CD8-positive, alpha-beta memory T cell (primary cell): ENCODE results near the gene TMEM8B. TPM values are rescaled to one million over a fixed set of nuclear protein-coding genes. Genes with fewer than 3 reads are reported as not detected.
"Not testable (repeated sequence)": the region's sequence is repeated elsewhere in the genome, so short reads cannot be mapped to it uniquely, and the experiment has no call there.

Experiments used
- CTCF ChIA-PET: fragments of 350-600 bp; sonication (Branson Sonifier 250); formaldehyde crosslinking; loops from one replicate; lab custom pipeline; 2021; ENCODE audit warnings: antibody characterized with exemption; lab: Charles Lee
- POLR2A ChIA-PET: fragments of 350-600 bp; sonication (Branson Sonifier 250); formaldehyde crosslinking; loops from one replicate; lab custom pipeline; 2021; ENCODE audit warnings: antibody characterized with exemption; lab: Charles Lee
- DNase-seq, 5 donors: peaks; one replicate each; pipeline versions ENCODE4 v3.0.0 to v3.0.0-alpha.2; 2020 to 2022; ENCODE audit warnings: mixed read lengths in 1 of 5
- H3K27ac ChIP-seq: one replicate; pipeline ENCODE4 v1.7.0; 2013; ENCODE audit warnings: low read depth, mild to moderate bottlenecking, low read length, moderate library complexity
- H3K27me3 ChIP-seq: 2 replicates; pipeline ENCODE4 v1.7.0; 2013; ENCODE audit warnings: low read length, mild to moderate bottlenecking; ENCODE audit not compliant: insufficient read depth, poor library complexity, severe bottlenecking
- H3K36me3 ChIP-seq: 2 replicates; pipeline ENCODE4 v1.7.0; 2013; ENCODE audit warnings: mild to moderate bottlenecking, low read length, moderate library complexity; ENCODE audit not compliant: insufficient read depth
- H3K4me1 ChIP-seq: 2 replicates; pipeline ENCODE4 v1.7.0; 2013; ENCODE audit warnings: mild to moderate bottlenecking, low read length, moderate library complexity; ENCODE audit not compliant: insufficient read depth
- H3K4me3 ChIP-seq: 2 replicates; pipeline ENCODE4 v1.7.0; 2013; ENCODE audit warnings: mild to moderate bottlenecking, low read length
- H3K9me3 ChIP-seq: 2 replicates; pipeline ENCODE4 v1.7.0; 2013; ENCODE audit warnings: mild to moderate bottlenecking, low read length
- H3K27ac Mint-ChIP-seq, 8 donors: one replicate each; pipeline ENCODE4 v1.8.0; 2020 to 2021; ENCODE audit warnings: mixed read lengths in 8 of 8, mild to moderate bottlenecking in 6 of 8, inconsistent platforms in 3 of 8, moderate library complexity in 3 of 8
- H3K27me3 Mint-ChIP-seq, 2 donors: one replicate each; pipeline ENCODE4 v1.8.0; 2020 to 2021; ENCODE audit warnings: mixed read lengths in 2 of 2, mild to moderate bottlenecking in 1 of 2, moderate library complexity in 1 of 2
- H3K36me3 Mint-ChIP-seq, 3 donors: one replicate each; pipeline ENCODE4 v1.8.0; 2020 to 2021; ENCODE audit warnings: mixed read lengths in 3 of 3, inconsistent platforms in 1 of 3, mild to moderate bottlenecking in 1 of 3
- H3K4me1 Mint-ChIP-seq, 3 donors: one replicate each; pipeline ENCODE4 v1.8.0; 2020 to 2021; ENCODE audit warnings: mixed read lengths in 3 of 3, inconsistent platforms in 1 of 3, mild to moderate bottlenecking in 1 of 3
- H3K4me3 Mint-ChIP-seq, 7 donors: one replicate each; pipeline ENCODE4 v1.8.0; 2020 to 2021; ENCODE audit warnings: mixed read lengths in 7 of 7, mild to moderate bottlenecking in 6 of 7, moderate library complexity in 4 of 7, inconsistent platforms in 2 of 7
- H3K9me3 Mint-ChIP-seq, 5 donors: one replicate each; pipeline ENCODE4 v1.8.0; 2020 to 2022; ENCODE audit warnings: mixed read lengths in 5 of 5, mild to moderate bottlenecking in 3 of 5, moderate library complexity in 2 of 5, inconsistent platforms in 1 of 5
- polyA plus RNA-seq: library from polyadenylated mRNA; unstranded; fragments of 300-500 nt; fragmentation: Illumina TruSeq; gene quantifications from one replicate; pipeline ENCODE4 v1.2.3, GENCODE V29; 2021
- total RNA-seq, 2 experiments: library from RNA; stranded (reverse); gene quantifications; one replicate each; pipeline ENCODE4 v1.2.3, GENCODE V29; 2021

Gene TMEM8B
- total and polyA plus RNA-seq, 3 experiments from 2014 or later, result 2.1 to 3.0 (median 3.0) TPM

GRCh38 chr9:35882996-35883395 lies 54.0 kb downstream of the TMEM8B start:
- Histone ChIP-seq H3K36me3 (no peaks in the 10 kb centered on the region), H3K27ac (no peak overlapping the region), H3K27me3 (no peaks in the 10 kb centered on the region), H3K4me3 (no peak overlapping the region), H3K4me1 (no peaks in the 10 kb centered on the region), H3K9me3 (no peaks in the 10 kb centered on the region)
- DNase-seq, result no peak
- H3K4me3 Mint-ChIP-seq, result no peak overlapping the region
- peaks cover 0 to 2% (median 0%) of the 10 kb centered on the region in 3 donors for H3K36me3 Mint-ChIP-seq
- ChIA-PET CTCF (interaction anchor here (1.2 to 3.2 kb wide), 13 partner anchors 9 to 227 kb away, joined by 4 to 50 read pairs (median 6); partner anchors contain the start of genes CREB3, HINT2 and TLN1), POLR2A (interaction anchor here (1.0 kb wide), 1 partner anchor 186 kb away, joined by 3 read pairs; no protein-coding TSS in a partner anchor)
- peaks cover 6 to 13% of the 10 kb centered on the region in 2 donors for H3K27me3 Mint-ChIP-seq
- H3K9me3 Mint-ChIP-seq, result peaks cover 0 to 3% (median 0%) of the 10 kb centered on the region in 5 donors
- H3K27ac Mint-ChIP-seq, result no peak overlapping the region
- H3K4me1 Mint-ChIP-seq, result no peaks in the 10 kb centered on the region

- H3K27me3 ChIP-seq, H3K9me3 ChIP-seq, H3K4me3 ChIP-seq, H3K36me3 Mint-ChIP-seq, POLR2A ChIA-PET, H3K27ac ChIP-seq, H3K9me3 Mint-ChIP-seq, H3K36me3 ChIP-seq, H3K4me3 Mint-ChIP-seq, H3K4me1 Mint-ChIP-seq, DNase-seq, H3K4me1 ChIP-seq: not testable (repeated sequence)
- Mint-ChIP-seq H3K27ac (peak overlapping the region in 1 of 8 donors; percentile 40), H3K27me3 (peaks cover 6 to 13% of the 10 kb centered on the region in 2 donors)
- CTCF ChIA-PET, result interaction anchor here (2.8 kb wide), 1 partner anchor 95 kb away, joined by 8 read pairs; no protein-coding TSS in a partner anchor
Measured at GRCh38 chr9:35884908-35885307, 55.9 kb downstream of the TMEM8B start.

GRCh38 chr9:35891646-35892045 lies 62.6 kb downstream of the TMEM8B start:
- Mint-ChIP-seq H3K27ac (no peak overlapping the region), H3K4me3 (no peak overlapping the region), H3K27me3 (peaks cover 7 to 43% of the 10 kb centered on the region in 2 donors), H3K4me1 (no peaks in the 10 kb centered on the region), H3K36me3 (no peaks in the 10 kb centered on the region), H3K9me3 (no peaks in the 10 kb centered on the region)
- ChIA-PET POLR2A (no interaction called here), CTCF (interaction anchor here (2.0 kb wide), 1 partner anchor 9 kb away, joined by 8 read pairs; no protein-coding TSS in a partner anchor)
- Histone ChIP-seq H3K4me1 (no peaks in the 10 kb centered on the region), H3K36me3 (no peaks in the 10 kb centered on the region), H3K4me3 (no peak overlapping the region), H3K9me3 (no peaks in the 10 kb centered on the region), H3K27me3 (no peaks in the 10 kb centered on the region), H3K27ac (no peak overlapping the region)
- DNase-seq, result no peak

DNA sequence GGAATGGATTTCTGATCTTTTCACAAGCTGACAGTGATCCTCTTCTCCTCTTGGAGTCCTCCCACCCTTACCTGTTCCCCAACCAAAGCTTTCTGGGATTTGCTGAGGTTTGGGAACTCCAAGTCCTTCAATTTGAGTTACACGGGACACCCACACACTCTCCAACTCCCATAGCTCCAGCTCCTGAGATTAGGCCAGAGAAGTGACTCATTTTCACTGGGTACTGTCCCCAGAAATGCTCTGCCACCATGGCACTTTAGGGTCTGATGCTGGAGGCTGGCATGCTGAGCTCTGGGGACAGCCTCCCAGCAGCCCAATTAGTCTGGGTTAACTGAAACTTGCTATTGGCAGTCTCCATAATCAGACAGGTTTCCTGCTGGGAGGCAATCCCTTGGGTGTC lies 63.0 kb downstream of the TMEM8B start:
- CTCF ChIA-PET, result interaction anchor here (2.0 kb wide), 1 partner anchor 10 kb away, joined by 8 read pairs; no protein-coding TSS in a partner anchor
- no peaks in the 10 kb centered on the region for H3K9me3 Mint-ChIP-seq
- H3K27me3 ChIP-seq, result no peaks in the 10 kb centered on the region
- no peaks in the 10 kb centered on the region for H3K36me3 Mint-ChIP-seq
- no peak overlapping the region for H3K4me3 Mint-ChIP-seq
- no peaks in the 10 kb centered on the region for H3K4me1 ChIP-seq
- H3K27ac Mint-ChIP-seq, result no peak overlapping the region
- no peak for DNase-seq
- POLR2A ChIA-PET, result no interaction called here
- H3K36me3 ChIP-seq, result no peaks in the 10 kb centered on the region
- H3K9me3 ChIP-seq, result no peaks in the 10 kb centered on the region
- H3K27me3 Mint-ChIP-seq, result peaks cover 7 to 42% of the 10 kb centered on the region in 2 donors
- no peak overlapping the region for H3K27ac ChIP-seq
- no peaks in the 10 kb centered on the region for H3K4me1 Mint-ChIP-seq
- H3K4me3 ChIP-seq, result no peak overlapping the region

GRCh38 chr9:35896570-35896969 lies 67.5 kb downstream of the TMEM8B start:
- Mint-ChIP-seq H3K27me3 (peaks cover 8 to 58% of the 10 kb centered on the region in 2 donors), H3K4me3 (no peak overlapping the region), H3K9me3 (no peaks in the 10 kb centered on the region), H3K36me3 (no peaks in the 10 kb centered on the region), H3K27ac (no peak overlapping the region), H3K4me1 (no peaks in the 10 kb centered on the region)
- no peaks in the 10 kb centered on the region for H3K4me1 ChIP-seq
- no peaks in the 10 kb centered on the region for H3K9me3 ChIP-seq
- no peak overlapping the region for H3K27ac ChIP-seq
- no peaks in the 10 kb centered on the region for H3K27me3 ChIP-seq
- POLR2A ChIA-PET, result no interaction called here
- no peak for DNase-seq
- no peak overlapping the region for H3K4me3 ChIP-seq
- H3K36me3 ChIP-seq, result no peaks in the 10 kb centered on the region
- CTCF ChIA-PET, result no interaction called here

- H3K27ac Mint-ChIP-seq, H3K36me3 Mint-ChIP-seq, H3K27ac ChIP-seq, H3K4me1 ChIP-seq, H3K36me3 ChIP-seq, H3K9me3 Mint-ChIP-seq, H3K4me3 ChIP-seq, H3K9me3 ChIP-seq, H3K4me1 Mint-ChIP-seq, DNase-seq, H3K4me3 Mint-ChIP-seq, H3K27me3 ChIP-seq: not testable (repeated sequence)
- POLR2A ChIA-PET, result interaction anchor here (1.0 kb wide), 1 partner anchor 144 kb away, joined by 4 read pairs; the partner anchor contains the start of gene MSMP
- H3K27me3 Mint-ChIP-seq, result peaks cover 5 to 58% of the 10 kb centered on the region in 2 donors
- CTCF ChIA-PET, result interaction anchor here (1.4 kb wide), 2 partner anchors 10 to 62 kb away, joined by 3 read pairs; no protein-coding TSS in a partner anchor
Measured at GRCh38 chr9:35897376-35898099, 68.5 kb downstream of the TMEM8B start.

- H3K36me3 Mint-ChIP-seq, result no peaks in the 10 kb centered on the region
Measured at GRCh38 chr9:35898337-35898736, 69.3 kb downstream of the TMEM8B start.

DNA sequence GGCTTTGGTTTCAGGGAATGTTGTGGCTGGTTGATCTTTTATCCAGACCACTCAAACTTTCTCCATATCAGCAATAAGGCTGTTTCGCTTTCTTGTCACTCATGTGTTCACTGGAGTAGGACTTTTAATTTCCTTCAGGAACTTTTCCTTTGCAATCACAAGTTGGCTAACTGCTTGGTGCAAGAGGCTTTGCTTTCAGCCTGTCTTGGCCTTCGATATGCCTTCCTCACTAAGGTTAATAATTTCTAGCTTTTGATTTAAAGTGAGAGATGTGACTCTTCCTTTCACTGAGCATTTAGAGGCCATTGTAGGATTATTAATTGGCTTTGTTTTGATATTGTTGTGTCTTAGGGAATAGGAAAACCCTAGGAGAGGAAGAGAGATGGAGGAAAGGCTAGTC lies 70.0 kb downstream of the TMEM8B start:
- POLR2A ChIA-PET, result no interaction called here
- H3K4me3 ChIP-seq, result no peak overlapping the region
- peaks cover 0 to 6% (median 5%) of the 10 kb centered on the region in 3 donors for H3K4me1 Mint-ChIP-seq
- no peaks in the 10 kb centered on the region for H3K27me3 ChIP-seq
- peaks cover 10% of the 10 kb centered on the region for H3K4me1 ChIP-seq
- H3K9me3 Mint-ChIP-seq, result no peaks in the 10 kb centered on the region
- CTCF ChIA-PET, result interaction anchor here (1.0 to 1.1 kb wide), 2 partner anchors 12 to 46 kb away, joined by 3 to 5 read pairs; no protein-coding TSS in a partner anchor
- H3K9me3 ChIP-seq, result no peaks in the 10 kb centered on the region
- no peak for DNase-seq
- peaks cover 8 to 50% of the 10 kb centered on the region in 2 donors for H3K27me3 Mint-ChIP-seq
- no peaks in the 10 kb centered on the region for H3K36me3 Mint-ChIP-seq
- no peak overlapping the region for H3K4me3 Mint-ChIP-seq
- H3K36me3 ChIP-seq, result no peaks in the 10 kb centered on the region
- no peak overlapping the region for H3K27ac ChIP-seq
- no peak overlapping the region for H3K27ac Mint-ChIP-seq

More at GRCh38 chr9:35898337-35898736, 69.3 kb downstream of the TMEM8B start:
- peaks cover 0 to 6% (median 5%) of the 10 kb centered on the region in 3 donors for H3K4me1 Mint-ChIP-seq
- Histone ChIP-seq H3K27ac (no peak overlapping the region), H3K36me3 (no peaks in the 10 kb centered on the region), H3K4me1 (peaks cover 7% of the 10 kb centered on the region), H3K9me3 (no peaks in the 10 kb centered on the region), H3K27me3 (no peaks in the 10 kb centered on the region), H3K4me3 (no peak overlapping the region)
- H3K9me3 Mint-ChIP-seq, result no peaks in the 10 kb centered on the region
- DNase-seq, result no peak
- H3K27ac Mint-ChIP-seq, result no peak overlapping the region
- H3K27me3 Mint-ChIP-seq, result peaks cover 8 to 57% of the 10 kb centered on the region in 2 donors
- ChIA-PET CTCF (interaction anchor here (1.0 to 1.4 kb wide), 3 partner anchors 9 to 63 kb away, joined by 3 read pairs; no protein-coding TSS in a partner anchor), POLR2A (no interaction called here)
- no peak overlapping the region for H3K4me3 Mint-ChIP-seq
